NCI-H524 (cell line): Measurements from ENCODE around the gene MLLT11.
A peak's percentile ranks its signal among the peaks of the same experiment; 100 is the strongest.

Source experiments
- DNase-seq, 2 experiments: peaks; one replicate each; lab custom pipeline; 2025; lab: John Stamatoyannopoulos, UW

Gene MLLT11

GRCh38 chr1:151060007-151060656 lies at the start of gene MLLT11:
TSS of gene MLLT11 (plus strand) at chr1:151060397. CDS start at chr1:151067225, 6,828 bp downstream.
- DNase-seq = peak; percentile 88 to 95

- DNase-seq = no peak
Observed at GRCh38 chr1:151011154-151011850, 48.9 kb upstream of the MLLT11 start.

GRCh38 chr1:151012684-151013471 lies 47.3 kb upstream of the MLLT11 start:
- no peak for DNase-seq

- DNase-seq = peak; percentile 43 to 78
Observed at GRCh38 chr1:151013518-151013917, 46.7 kb upstream of the MLLT11 start.

GRCh38 chr1:151024540-151025146 lies 35.6 kb upstream of the MLLT11 start:
- DNase-seq = peak; percentile 4 to 47

- no peak for DNase-seq
Observed at GRCh38 chr1:151026460-151026859, 33.7 kb upstream of the MLLT11 start.

GRCh38 chr1:151032164-151032563 lies 28.0 kb upstream of the MLLT11 start:
- no peak for DNase-seq

- DNase-seq = no peak
Observed at GRCh38 chr1:151035167-151035566, 25.0 kb upstream of the MLLT11 start.

- DNase-seq = no peak
Observed at GRCh38 chr1:151036356-151036755, 23.8 kb upstream of the MLLT11 start, which contains the start of gene BNIPL. TSS of gene BNIPL (plus strand) at chr1:151036586. CDS start at chr1:151036726, 140 bp downstream.

GRCh38 chr1:151037032-151037431 lies 23.2 kb upstream of the MLLT11 start:
- DNase-seq = no peak

GRCh38 chr1:151039521-151039920 lies 20.7 kb upstream of the MLLT11 start:
- no peak for DNase-seq

GRCh38 chr1:151043163-151043562 lies 17.0 kb upstream of the MLLT11 start:
- DNase-seq = no peak

- peak; percentile 37 to 68 for DNase-seq
Observed at GRCh38 chr1:151047591-151047924, 12.6 kb upstream of the MLLT11 start, which contains the start of gene C1orf56. TSS of gene C1orf56 (plus strand) at chr1:151047751. CDS start at chr1:151047848, 97 bp downstream.

- DNase-seq = peak; percentile 32 to 67
Observed at GRCh38 chr1:151047925-151048644, 12.1 kb upstream of the MLLT11 start.

GRCh38 chr1:151048645-151049032 lies 11.6 kb upstream of the MLLT11 start:
- DNase-seq = no peak

GRCh38 chr1:151049458-151049857 lies 10.7 kb upstream of the MLLT11 start:
- no peak for DNase-seq

GRCh38 chr1:151050051-151050688 lies 10.0 kb upstream of the MLLT11 start:
- DNase-seq = no peak

GRCh38 chr1:151051356-151052009 lies 8.7 kb upstream of the MLLT11 start:
- no peak for DNase-seq

GRCh38 chr1:151054971-151055547 lies 5.1 kb upstream of the MLLT11 start:
- DNase-seq = no peak

- no peak for DNase-seq
Observed at GRCh38 chr1:151055581-151055980, 4.6 kb upstream of the MLLT11 start.
